SU-DHL-6 (cell line): ENCODE results near the gene SDCCAG8.

ENCODE experiments used
- H2AFZ ChIP-seq: fragments of 200-600 bp; sonication (generic); 2 replicates; pipeline ENCODE4 v1.6.1; 2014; ENCODE audit warnings: low read depth, mild to moderate bottlenecking, moderate library complexity, mixed read lengths, antibody characterized with exemption, low read length; ENCODE audit not compliant: severe bottlenecking
- H3F3A ChIP-seq: fragments of 200-600 bp; shearing (Covaris generic); 2 replicates; pipeline ENCODE4 v1.6.0; 2016; ENCODE audit warnings: antibody characterized with exemption, mild to moderate bottlenecking; ENCODE audit not compliant: insufficient read depth
- H3K27ac ChIP-seq: fragments of 200-600 bp; sonication (generic); 2 replicates; pipeline ENCODE4 v1.5.1; 2016; ENCODE audit warnings: low read depth, mild to moderate bottlenecking, low read length, moderate library complexity, mixed read lengths
- H3K27me3 ChIP-seq: fragments of 200-600 bp; sonication (generic), shearing (Covaris generic); 2 replicates; pipeline ENCODE4 v1.6.0; 2014; ENCODE audit warnings: mild to moderate bottlenecking, low read length
- H3K36me3 ChIP-seq: fragments of 200-600 bp; sonication (generic); 2 replicates; pipeline ENCODE4 v1.6.1; 2014; ENCODE audit warnings: mild to moderate bottlenecking, low read length, mixed read lengths
- H3K4me2 ChIP-seq: fragments of 300-600, 200-600 bp; shearing (Covaris generic), sonication (generic); 2 replicates; pipeline ENCODE4 v1.6.0; 2014; ENCODE audit warnings: low read length, low read depth, mild to moderate bottlenecking; ENCODE audit not compliant: poor library complexity, severe bottlenecking
- H3K4me3 ChIP-seq: fragments of 200-600 bp; sonication (generic); 2 replicates; pipeline ENCODE4 v1.5.1; 2014; ENCODE audit warnings: antibody characterized with exemption, low read length, mild to moderate bottlenecking, mixed read lengths; ENCODE audit not compliant: insufficient read depth, poor library complexity, severe bottlenecking
- H3K79me2 ChIP-seq: fragments of 200-600 bp; sonication (generic); 2 replicates; pipeline ENCODE4 v1.6.1; 2014; ENCODE audit warnings: mild to moderate bottlenecking, low read length, moderate library complexity; ENCODE audit not compliant: insufficient read depth
- H3K9ac ChIP-seq: fragments of 200-600 bp; sonication (generic); 2 replicates; pipeline ENCODE4 v1.7.0; 2014; ENCODE audit warnings: mild to moderate bottlenecking, low read length
- H3K9me2 ChIP-seq: fragments of 200-600 bp; sonication (generic); replicated peaks from 2 replicates; pipeline ENCODE4 v1.6.1; 2014; ENCODE audit warnings: low read length; ENCODE audit not compliant: insufficient read depth
- H3K9me3 ChIP-seq: fragments of 200-600 bp; sonication (generic); 2 replicates; pipeline ENCODE4 v1.6.1; 2014; ENCODE audit warnings: low read length, mixed read lengths; ENCODE audit not compliant: insufficient read depth
- H4K20me1 ChIP-seq: fragments of 200-600 bp; sonication (generic); 2 replicates; pipeline ENCODE4 v1.6.1; 2014; ENCODE audit warnings: low read depth, mild to moderate bottlenecking, antibody characterized with exemption, low read length, moderate library complexity, mixed read lengths
- EZH2phosphoT487 ChIP-seq: fragments of 200-600 bp; sonication (generic), shearing (Covaris generic); conservative IDR thresholded peaks from 2 replicates; pipeline ENCODE4 v1.6.1; 2018; ENCODE audit warnings: mild to moderate bottlenecking, antibody characterized with exemption, low read length, moderate library complexity, mixed read lengths
- TF ChIP-seq, protein P1 (sequence below): fragments of 200-600 bp; sonication (generic); IDR thresholded peaks from one replicate; pipeline ENCODE4 v1.5.1; 2017; ENCODE audit warnings: antibody characterized with exemption, mild to moderate bottlenecking, low read length, moderate library complexity; ENCODE audit not compliant: insufficient read depth, poor library complexity, severe bottlenecking

Gene SDCCAG8

DNA sequence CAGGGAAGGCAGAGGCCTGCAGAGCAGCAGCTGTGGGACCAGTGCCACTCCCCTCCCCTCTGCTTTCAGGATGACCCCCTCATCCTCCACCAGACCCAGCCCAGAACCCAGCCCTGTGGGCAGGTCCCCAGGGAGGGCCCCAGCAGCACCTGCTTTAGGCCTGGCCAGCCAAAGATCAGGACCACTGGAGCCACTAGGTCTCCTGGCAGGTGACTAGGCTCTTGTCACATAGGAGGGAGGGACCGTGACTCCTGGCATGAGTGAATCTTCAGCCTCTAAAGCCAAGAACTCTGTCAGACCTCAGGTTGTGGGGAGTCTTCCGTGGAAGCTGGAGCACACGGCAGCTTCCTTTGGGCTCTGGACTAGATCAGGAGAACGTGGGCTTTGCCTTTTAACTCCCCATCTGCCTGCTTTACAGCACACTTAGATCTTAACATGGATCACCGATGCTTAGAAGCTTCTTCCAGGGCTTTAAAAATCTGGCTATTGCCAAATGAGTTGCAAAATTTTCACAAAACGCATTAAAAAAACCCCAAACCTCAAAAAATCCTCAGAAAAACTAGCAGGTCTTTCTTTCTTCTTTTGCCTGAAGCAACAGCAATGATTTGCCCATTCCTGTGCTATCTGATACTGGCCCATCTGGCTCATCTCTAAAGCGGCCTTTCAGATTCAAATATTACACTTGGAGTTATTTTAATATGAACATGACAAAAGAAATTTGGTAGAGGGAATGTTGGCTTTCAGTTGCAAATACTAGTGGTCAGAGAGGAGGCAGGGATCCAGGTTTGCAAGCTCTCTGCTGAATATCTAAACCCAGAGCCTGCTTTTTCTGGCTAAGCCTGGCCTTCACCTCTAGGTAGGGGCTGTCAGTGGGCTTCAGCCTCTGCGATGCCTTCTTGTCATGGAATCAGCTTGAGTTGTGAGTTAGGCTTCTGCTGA is 235.2 kb downstream of the SDCCAG8 start:
- Histone ChIP-seq H3K9me2 (no peaks in the 10 kb centered on the region), H2AFZ (no peak overlapping the region), H3K9ac (no peak overlapping the region), H3K36me3 (no peaks in the 10 kb centered on the region), H3K27ac (no peak overlapping the region), H3F3A (no peaks in the 10 kb centered on the region), H3K9me3 (no peaks in the 10 kb centered on the region), H3K27me3 (no peaks in the 10 kb centered on the region), H3K79me2 (no peaks in the 10 kb centered on the region), H4K20me1 (no peaks in the 10 kb centered on the region), H3K4me3 (no peak overlapping the region), H3K4me2 (no peak overlapping the region)
- TF ChIP-seq EZH2phosphoT487, result no peak
- TF ChIP-seq, protein P1, sequence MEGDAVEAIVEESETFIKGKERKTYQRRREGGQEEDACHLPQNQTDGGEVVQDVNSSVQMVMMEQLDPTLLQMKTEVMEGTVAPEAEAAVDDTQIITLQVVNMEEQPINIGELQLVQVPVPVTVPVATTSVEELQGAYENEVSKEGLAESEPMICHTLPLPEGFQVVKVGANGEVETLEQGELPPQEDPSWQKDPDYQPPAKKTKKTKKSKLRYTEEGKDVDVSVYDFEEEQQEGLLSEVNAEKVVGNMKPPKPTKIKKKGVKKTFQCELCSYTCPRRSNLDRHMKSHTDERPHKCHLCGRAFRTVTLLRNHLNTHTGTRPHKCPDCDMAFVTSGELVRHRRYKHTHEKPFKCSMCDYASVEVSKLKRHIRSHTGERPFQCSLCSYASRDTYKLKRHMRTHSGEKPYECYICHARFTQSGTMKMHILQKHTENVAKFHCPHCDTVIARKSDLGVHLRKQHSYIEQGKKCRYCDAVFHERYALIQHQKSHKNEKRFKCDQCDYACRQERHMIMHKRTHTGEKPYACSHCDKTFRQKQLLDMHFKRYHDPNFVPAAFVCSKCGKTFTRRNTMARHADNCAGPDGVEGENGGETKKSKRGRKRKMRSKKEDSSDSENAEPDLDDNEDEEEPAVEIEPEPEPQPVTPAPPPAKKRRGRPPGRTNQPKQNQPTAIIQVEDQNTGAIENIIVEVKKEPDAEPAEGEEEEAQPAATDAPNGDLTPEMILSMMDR, result no peak

DNA sequence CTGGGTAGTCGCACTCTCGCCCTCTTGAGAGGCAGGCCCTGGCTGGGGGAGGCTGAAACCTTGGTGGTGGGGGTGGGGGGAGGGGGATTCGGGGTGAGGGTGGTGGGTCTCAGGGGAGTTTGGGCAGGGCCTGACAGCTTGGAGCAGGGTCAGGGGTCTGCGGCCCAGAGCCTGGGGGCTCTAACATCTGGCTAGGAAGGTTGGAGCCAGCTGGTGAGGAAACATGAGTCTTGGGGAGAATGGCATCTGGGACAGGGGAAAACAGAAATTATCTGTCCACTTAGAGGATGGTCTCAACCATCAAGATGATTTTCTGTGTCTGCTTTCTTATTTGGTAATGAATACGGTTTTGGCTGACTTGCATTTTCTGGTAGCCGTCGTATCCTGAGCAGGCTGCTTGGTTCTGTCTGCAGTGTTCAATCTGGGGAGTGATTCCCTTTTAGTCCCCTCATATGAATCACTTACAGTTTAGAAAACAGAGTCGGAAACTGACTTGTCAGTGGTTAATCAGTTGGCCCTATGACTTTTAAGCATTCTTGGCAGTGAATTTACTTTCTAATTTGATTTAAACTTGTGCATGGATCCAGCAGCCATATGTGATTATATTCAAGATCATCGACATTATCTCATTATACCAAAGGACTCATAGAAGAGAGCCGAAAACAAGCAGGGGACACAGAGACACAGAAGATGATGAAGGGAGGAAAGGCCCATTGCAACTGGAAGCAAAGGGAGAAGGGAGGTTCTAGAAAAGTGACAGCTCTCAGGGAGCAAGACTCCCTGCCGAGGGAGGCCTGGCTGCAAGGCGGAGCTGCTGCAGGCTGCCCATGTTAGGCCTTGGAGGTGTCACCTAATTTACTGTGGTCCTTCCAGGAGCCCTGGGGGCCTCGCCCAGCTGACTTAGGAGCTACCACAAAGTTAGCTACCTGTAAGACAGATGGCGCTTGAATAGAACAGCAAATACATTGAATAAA is 237.6 kb downstream of the SDCCAG8 start:
- Histone ChIP-seq H2AFZ (no peak overlapping the region), H3K4me3 (no peak overlapping the region), H3K27ac (no peak overlapping the region), H3K9me2 (no peaks in the 10 kb centered on the region), H3F3A (no peaks in the 10 kb centered on the region), H3K79me2 (no peaks in the 10 kb centered on the region), H3K4me2 (no peak overlapping the region), H4K20me1 (no peaks in the 10 kb centered on the region), H3K36me3 (no peaks in the 10 kb centered on the region), H3K9me3 (no peaks in the 10 kb centered on the region), H3K9ac (no peak overlapping the region), H3K27me3 (no peaks in the 10 kb centered on the region)
- TF ChIP-seq, protein P1, result no peak
- no peak for TF ChIP-seq EZH2phosphoT487

DNA sequence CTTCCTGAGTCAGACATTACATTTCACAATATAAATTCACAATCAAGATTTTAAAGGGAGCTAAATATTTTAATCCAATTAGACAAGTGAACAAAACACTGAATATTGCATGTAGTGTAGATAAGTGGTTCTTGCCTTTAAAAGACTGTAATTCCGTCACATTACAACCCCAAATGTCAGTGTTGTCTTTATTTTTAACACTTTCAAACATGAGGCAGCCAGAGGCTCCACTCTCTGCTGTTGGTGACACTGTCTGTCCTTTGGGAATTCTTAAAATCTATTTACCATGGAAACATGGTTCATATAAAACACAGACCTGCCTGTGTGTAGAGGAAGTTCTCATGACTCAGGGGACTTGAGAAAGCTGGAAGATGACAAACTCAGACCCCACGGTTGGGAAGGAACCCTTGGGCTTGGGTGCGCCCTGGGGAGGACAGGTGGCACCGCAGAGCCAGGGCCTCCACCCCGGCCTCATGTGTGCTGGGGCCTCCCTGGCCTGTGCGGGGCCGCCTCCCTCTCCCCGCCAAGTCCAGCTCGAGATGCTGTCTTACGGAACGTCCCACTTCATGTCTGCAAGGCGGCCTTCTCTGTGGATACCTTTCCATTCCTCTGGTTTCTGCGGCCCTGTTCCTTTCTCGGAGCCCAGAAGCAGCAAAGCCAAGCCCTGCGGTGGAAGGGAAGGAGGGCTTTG is 239.0 kb downstream of the SDCCAG8 start:
- no peak overlapping the region for H3K4me2 ChIP-seq
- TF ChIP-seq, protein P1, result no peak
- TF ChIP-seq EZH2phosphoT487, result no peak
- H3K9me2 ChIP-seq, result no peaks in the 10 kb centered on the region
- H3K27ac ChIP-seq, result no peak overlapping the region
- H3F3A ChIP-seq, result no peaks in the 10 kb centered on the region
- no peaks in the 10 kb centered on the region for H3K79me2 ChIP-seq
- no peak overlapping the region for H3K4me3 ChIP-seq
- H3K9me3 ChIP-seq, result no peaks in the 10 kb centered on the region
- no peaks in the 10 kb centered on the region for H4K20me1 ChIP-seq
- no peaks in the 10 kb centered on the region for H3K36me3 ChIP-seq
- H2AFZ ChIP-seq, result no peak overlapping the region
- H3K9ac ChIP-seq, result no peak overlapping the region
- H3K27me3 ChIP-seq, result no peaks in the 10 kb centered on the region
